K562 (cell line): ENCODE results near the gene SMCO1.

Source experiments
- FOXM1 ChIP-seq, 2 experiments: fragments of 450-650 bp in 1 of 2; sonication (generic) in 1 of 2; formaldehyde crosslinking in 1 of 2; IDR thresholded peaks; 2 replicates each; pipeline versions ENCODE4 v1.6.1 to v1.9.0; 2017 to 2022; ENCODE audit warnings: low read depth in 2 of 2, mild to moderate bottlenecking in 2 of 2, missing genetic modification reagents in 1 of 2, moderate library complexity in 1 of 2
- TF ChIP-seq, protein P1 (sequence below), 3 experiments: IDR thresholded peaks in 2 of 3; conservative IDR thresholded peaks in 1 of 3; 2 replicates each; pipeline ENCODE4 v1.5.1; 2011 to 2012; ENCODE audit warnings: low read length in 3 of 3, mild to moderate bottlenecking in 3 of 3, control low read depth in 2 of 3, improper control_type of control experiment in 1 of 3, inconsistent platforms in 1 of 3, low read depth in 1 of 3, mixed read lengths in 1 of 3, moderate library complexity in 1 of 3; ENCODE audit not compliant: insufficient read depth in 2 of 3

DNA sequence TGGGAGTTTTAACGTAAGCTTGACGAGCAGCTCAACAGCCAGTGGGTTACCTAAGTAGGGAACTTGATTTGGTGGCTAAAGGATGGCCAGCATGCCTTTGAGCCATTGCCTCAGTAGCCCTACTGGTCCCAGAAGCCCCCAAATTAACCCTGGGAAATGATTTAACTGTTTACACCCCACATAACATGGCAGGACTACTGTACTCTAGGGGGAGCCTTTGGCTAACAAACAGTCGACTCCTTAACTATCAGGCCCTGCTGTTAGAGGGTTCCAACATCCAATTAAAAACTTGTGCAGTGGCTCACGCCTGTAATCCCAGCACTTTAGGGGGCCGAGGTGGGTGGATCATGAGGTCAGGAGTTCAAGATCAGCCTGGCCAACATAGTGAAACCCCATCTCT, 9.4 kb upstream of the SMCO1 start:
- TF ChIP-seq FOXM1 (IDR thresholded peaks at IDR 0.05; ENCODE audit: low read depth) (no peak), FOXM1 (CRISPR knock-in tag; IDR thresholded peaks at IDR 0.05; ENCODE audit: low read depth) (no peak)
- TF ChIP-seq, protein P1, sequence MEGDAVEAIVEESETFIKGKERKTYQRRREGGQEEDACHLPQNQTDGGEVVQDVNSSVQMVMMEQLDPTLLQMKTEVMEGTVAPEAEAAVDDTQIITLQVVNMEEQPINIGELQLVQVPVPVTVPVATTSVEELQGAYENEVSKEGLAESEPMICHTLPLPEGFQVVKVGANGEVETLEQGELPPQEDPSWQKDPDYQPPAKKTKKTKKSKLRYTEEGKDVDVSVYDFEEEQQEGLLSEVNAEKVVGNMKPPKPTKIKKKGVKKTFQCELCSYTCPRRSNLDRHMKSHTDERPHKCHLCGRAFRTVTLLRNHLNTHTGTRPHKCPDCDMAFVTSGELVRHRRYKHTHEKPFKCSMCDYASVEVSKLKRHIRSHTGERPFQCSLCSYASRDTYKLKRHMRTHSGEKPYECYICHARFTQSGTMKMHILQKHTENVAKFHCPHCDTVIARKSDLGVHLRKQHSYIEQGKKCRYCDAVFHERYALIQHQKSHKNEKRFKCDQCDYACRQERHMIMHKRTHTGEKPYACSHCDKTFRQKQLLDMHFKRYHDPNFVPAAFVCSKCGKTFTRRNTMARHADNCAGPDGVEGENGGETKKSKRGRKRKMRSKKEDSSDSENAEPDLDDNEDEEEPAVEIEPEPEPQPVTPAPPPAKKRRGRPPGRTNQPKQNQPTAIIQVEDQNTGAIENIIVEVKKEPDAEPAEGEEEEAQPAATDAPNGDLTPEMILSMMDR (IDR thresholded peaks at IDR 0.05 in 2 of 3, conservative IDR thresholded peaks at IDR 0.05 in 1 of 3; ENCODE audit: insufficient read depth in 2 of 3, low read depth in 1 of 3, low read length in 3 of 3) = peak; percentile 69 to 78 (median 70)
